EH (cell line): ENCODE data around the gene TMEM212.
A peak's percentile ranks its signal among the peaks of the same experiment; 100 is the strongest.
"Not testable (repeated sequence)": the region's sequence is repeated elsewhere in the genome, so short reads cannot be mapped to it uniquely, and the experiment has no call there.

Experiments used
- DNase-seq: peaks from one replicate; pipeline ENCODE4 v3.0.0-alpha.2; 2015; ENCODE audit warnings: low read depth

The TMEM212 gene

GRCh38 chr3:171813278-171813896, 29.8 kb upstream of the TMEM212 start:
- DNase-seq: no peak

GRCh38 chr3:171813897-171814460, 29.2 kb upstream of the TMEM212 start:
- peak; percentile 32 for DNase-seq

- DNase-seq: not testable (repeated sequence)
Measured at GRCh38 chr3:171814662-171815061, 28.5 kb upstream of the TMEM212 start.

- DNase-seq: peak; percentile 63
Measured at GRCh38 chr3:171815973-171816595, 27.1 kb upstream of the TMEM212 start.

GRCh38 chr3:171817074-171817800, 25.9 kb upstream of the TMEM212 start:
- DNase-seq: no peak

GRCh38 chr3:171821044-171821443, 22.1 kb upstream of the TMEM212 start:
- DNase-seq: no peak

- no peak for DNase-seq
Measured at GRCh38 chr3:171821778-171822358, 21.3 kb upstream of the TMEM212 start.

- DNase-seq: no peak
Measured at GRCh38 chr3:171822431-171823106, 20.6 kb upstream of the TMEM212 start.

GRCh38 chr3:171824116-171824515, 19.0 kb upstream of the TMEM212 start:
- no peak for DNase-seq

GRCh38 chr3:171824824-171825221, 18.3 kb upstream of the TMEM212 start:
- peak; percentile 49 for DNase-seq

GRCh38 chr3:171825222-171825828, 17.8 kb upstream of the TMEM212 start:
- peak; percentile 88 for DNase-seq

GRCh38 chr3:171827385-171827784, 15.8 kb upstream of the TMEM212 start:
- no peak for DNase-seq

GRCh38 chr3:171827836-171828458, 15.2 kb upstream of the TMEM212 start:
- no peak for DNase-seq

- DNase-seq: no peak
Measured at GRCh38 chr3:171828902-171829770, 14.0 kb upstream of the TMEM212 start.

- DNase-seq: peak; percentile 81
Measured at GRCh38 chr3:171829841-171830517, 13.2 kb upstream of the TMEM212 start.

- no peak for DNase-seq
Measured at GRCh38 chr3:171830518-171830875, 12.7 kb upstream of the TMEM212 start.

- DNase-seq: peak; percentile 72
Measured at GRCh38 chr3:171831936-171832335, 11.2 kb upstream of the TMEM212 start.

- DNase-seq: peak; percentile 45
Measured at GRCh38 chr3:171832989-171833388, 10.2 kb upstream of the TMEM212 start.

GRCh38 chr3:171833789-171834460, 9.2 kb upstream of the TMEM212 start:
- peak; percentile 61 for DNase-seq
